Stimulated activated CD4-positive, alpha-beta T cell treated with anti-CD3 and anti-CD28 coated beads, Interleukin-15, amount 100 ng/mL, for 24 hours (primary cell): ENCODE data around the gene PUM2.

Source experiments
- DNase-seq: peaks from one replicate; pipeline ENCODE4 v3.0.0-alpha.2; 2020

The PUM2 gene

GRCh38 chr2:20198796-20199632 lies 151.6 kb downstream of the PUM2 start:
- DNase-seq = no peak
